Measurements from ENCODE around the gene NUP210.
"Not testable (repeated sequence)": the region's sequence is repeated elsewhere in the genome, so short reads cannot be mapped to it uniquely, and the experiment has no call there.

Gene NUP210

DNA sequence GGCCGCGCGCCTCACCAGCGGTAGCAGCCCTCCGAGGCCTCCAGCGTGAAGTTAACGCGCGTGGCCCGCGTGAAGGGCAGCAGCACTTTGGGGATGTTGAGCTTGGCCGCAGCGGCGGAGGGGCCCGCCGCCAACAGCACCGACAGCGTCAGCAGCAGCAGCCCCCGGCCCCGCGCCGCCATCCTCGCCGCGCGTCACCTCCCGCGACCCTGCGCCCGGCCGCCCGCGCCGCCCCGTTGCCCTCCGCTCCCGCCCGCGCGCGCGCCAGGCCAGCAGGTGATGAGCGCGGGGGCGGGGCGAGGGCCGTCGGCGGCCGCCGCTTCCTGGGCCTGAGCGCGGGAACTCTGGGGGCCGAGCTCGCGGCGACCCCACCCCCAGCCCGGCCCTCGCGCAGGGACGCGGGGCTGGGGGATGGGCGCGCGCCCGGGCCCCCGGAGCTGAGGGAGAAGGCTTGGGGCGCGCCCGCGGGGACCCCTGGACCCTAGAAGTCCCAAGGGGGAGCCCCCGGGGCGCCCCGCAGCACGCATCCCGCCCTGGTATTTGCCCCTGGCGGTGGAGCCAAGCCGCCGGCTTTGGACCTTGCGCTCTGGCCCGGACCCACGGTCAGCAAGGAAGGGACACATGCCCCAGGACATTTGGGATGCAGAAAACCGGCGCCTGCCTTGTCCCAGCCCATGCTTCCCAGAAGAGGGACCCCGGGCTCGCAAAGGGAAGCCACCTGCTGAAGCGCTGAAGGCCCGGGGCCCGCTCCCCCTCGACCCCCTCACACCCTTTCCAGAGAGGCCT lies at the start of gene NUP210:
Gene NUP210 (minus strand): TSS at position 278 of the 786 bp plus-strand sequence. CDS start 96 bp downstream, at position 182.
- in situ Hi-C loops (cut with MboI; ENCODE audit: low sequenced_read_pairs): no loop called here

DNA sequence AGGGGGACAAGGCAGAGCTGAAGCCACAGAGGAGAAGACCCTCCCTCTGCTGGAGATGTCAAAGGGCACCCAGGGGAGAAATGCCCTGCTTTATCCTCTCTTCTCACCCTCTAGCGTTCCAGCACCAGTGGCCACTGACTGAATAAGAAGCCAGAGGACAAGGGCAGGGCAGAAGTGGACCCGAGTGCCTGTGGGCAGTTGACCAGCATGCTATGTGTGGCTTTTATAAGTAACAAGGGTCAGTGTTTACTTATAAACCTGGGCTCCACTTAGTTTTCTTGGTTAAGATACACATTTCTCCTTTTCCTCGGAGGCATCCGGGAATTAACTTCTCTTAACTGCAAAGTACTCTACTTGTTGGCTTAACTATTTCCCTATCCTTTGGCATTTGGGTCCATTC lies 46.7 kb upstream of the NUP210 start:
- in situ Hi-C loops (cut with MboI; ENCODE audit: low sequenced_read_pairs): no loop called here

DNA sequence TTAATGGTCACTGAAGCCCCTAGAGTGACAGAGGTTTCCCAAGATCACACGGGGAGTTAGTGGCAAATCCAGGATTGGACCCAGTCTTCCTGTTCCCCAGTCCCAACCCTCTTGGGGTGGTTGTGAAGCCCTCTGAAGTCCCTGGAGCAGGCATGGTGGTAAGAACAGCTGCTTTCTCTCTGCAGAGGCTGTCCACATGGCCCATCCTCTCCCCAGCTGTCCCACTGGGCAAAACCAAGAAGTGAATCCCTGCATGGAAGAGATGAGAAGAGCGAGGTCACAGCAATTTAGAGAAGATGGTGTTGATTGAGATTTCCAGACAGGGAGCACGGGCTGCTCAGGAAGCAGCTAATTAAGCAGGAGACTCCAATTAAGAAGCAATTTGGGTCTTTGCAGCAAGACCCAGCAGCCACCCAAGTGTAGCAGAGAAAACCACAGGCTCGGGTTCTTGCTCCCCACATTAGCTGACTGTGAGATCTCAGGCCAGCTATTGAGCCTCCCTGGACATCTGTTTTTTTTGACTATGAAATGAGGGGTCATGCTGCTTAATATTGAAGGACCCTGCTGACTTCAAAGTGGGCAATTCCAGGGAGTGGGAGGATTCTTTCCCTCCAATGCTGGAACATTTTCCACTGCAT lies 45.2 kb upstream of the NUP210 start:
- in situ Hi-C loops (cut with MboI; ENCODE audit: low sequenced_read_pairs): no loop called here

DNA sequence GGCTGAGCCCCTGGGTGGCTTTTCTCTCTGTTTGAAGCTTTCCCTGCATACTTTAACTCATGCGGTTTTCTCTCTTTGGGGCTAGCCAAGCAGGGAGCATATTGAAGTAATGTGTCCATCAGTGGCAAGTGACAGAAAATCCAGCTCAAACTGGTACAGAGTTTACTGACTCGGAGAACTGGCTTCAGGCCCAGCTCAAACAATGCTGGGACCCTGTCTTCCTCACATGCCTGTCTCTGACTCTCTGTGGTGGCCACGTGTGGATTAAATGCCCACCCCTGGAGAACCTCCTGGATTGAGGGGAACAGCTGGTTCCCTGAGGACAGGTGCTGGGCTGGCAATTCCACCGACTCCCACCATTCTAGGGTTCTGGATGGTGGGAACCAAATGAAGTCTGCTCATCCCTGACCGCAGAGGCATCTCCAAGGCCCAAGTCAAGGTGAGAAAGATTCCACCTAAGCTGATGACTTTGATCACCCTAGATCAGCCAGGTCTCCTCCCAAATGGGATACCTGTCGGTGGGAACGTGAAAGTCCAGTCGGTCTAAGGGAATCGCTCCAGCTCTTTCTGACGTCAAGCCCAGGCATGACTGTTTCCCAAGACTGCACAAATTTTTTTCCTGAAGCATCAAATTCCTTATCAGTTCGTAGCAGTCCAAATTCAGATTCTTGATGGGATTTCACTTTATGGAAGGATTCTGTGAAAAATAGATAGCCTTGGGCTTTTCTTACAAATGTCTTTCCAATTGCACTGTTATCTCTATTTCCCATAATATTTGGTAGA lies 43.7 kb upstream of the NUP210 start:
- in situ Hi-C loops (cut with MboI; ENCODE audit: low sequenced_read_pairs): no loop called here

DNA sequence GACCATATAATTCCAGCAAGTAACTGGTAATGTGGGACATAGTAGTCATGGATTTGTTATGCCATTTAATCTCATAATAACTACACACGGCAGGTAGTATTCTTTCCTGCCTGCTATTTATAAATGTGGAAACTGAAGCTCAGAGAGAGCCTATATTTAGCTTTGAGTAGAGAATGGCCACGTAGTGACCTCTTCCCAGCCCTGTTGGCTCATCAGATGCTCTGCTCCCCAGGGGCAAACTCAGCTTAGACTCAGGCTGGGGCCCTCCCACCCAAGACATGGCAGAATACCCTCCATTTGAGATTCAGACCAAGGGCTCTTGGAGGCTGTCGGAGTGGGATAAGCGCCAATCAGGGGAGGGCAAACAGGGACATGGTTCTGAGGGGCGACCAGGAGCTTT lies 42.7 kb upstream of the NUP210 start:
- in situ Hi-C loops (cut with MboI; ENCODE audit: low sequenced_read_pairs): no loop called here

DNA sequence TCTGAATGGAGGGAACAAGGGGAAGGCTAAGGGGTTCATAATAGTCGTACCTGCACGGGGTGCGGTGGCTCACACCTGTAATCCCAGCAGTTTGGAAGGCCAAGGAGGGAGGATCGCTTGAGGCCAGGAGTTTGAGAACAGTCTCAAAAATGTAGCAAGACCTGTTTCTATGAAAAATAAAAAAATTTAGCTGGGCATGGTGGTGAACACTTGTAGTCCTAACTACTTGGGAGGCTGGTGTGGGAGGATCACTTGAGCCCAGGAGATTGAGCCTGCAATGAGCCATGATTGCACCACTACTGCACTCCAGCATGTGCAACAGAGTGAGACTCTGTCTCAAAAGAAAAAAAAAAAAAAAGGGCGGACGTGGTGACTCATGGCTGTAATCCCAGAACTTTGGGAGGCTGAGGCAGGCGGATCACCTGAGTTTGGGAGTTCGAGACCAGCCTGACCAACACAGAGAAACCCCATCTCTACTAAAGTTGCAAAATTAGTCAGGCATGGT lies 42.1 kb upstream of the NUP210 start:
- in situ Hi-C loops (cut with MboI; ENCODE audit: low sequenced_read_pairs): no loop called here

DNA sequence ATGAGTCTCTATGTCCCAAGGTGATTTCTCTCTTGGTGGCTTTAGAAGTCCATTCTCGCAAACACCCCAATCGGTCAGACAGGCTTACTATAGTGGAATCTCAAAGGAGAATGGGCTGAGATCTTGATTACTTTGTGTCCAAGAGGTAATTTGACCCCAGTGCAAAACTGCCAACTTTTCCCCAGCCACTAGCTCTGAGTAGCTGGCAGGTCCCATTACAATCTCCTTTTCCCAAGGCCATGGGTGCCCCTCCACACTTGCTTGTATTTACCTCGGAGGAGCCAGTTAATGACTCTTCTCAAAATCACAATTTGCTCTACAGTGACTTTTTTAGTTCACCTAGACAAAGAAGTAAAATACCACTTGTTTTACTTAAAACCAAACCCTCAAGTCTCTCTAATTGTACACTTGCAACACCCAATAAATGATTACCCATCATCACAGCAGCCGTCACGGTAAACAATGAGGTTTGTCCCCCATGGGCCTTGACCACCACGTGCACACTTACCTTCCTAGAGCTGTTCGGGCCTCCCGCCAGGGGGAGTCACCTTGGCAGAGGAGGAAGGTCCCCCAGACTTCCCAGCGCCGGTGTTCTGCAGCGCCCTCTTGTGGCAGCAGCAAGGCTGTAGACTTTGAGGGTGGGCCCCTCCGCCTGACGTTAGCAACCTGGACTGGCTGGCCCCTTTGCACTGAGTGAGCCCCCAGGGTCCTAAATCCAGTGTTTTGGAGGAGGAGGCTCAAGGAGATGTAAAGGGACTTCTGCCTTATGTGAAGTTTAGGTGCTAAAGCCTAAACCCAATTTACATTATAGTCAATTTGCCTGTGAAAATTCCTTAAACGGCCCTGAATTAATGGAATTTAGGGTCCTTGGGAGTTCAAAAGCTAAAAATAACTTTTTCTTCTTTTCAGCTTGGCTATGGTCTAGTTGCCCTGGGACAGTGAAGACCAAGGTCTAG lies 41.3 kb upstream of the NUP210 start:
- in situ Hi-C loops (cut with MboI; ENCODE audit: low sequenced_read_pairs): no loop called here

DNA sequence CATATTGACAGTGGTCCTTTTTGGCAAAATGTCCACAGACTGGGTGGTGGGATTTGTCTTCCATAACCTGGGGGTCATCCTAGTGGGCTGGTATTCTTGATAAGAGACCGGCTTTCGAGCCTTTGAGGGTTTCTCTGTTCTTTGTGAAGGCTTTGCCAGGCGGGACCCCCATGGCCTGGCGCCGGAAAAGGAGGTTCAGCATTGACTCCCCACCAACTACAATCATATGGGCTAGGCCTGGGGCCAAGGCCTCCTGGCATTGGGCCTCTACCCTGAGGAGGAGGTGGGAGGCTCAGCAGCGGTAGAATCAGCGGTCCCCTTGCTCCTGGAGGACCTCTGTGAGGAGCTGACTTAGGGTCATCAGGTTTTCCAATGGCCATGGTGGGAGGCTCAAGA lies 40.2 kb upstream of the NUP210 start:
- in situ Hi-C loops (cut with MboI; ENCODE audit: low sequenced_read_pairs): no loop called here

DNA sequence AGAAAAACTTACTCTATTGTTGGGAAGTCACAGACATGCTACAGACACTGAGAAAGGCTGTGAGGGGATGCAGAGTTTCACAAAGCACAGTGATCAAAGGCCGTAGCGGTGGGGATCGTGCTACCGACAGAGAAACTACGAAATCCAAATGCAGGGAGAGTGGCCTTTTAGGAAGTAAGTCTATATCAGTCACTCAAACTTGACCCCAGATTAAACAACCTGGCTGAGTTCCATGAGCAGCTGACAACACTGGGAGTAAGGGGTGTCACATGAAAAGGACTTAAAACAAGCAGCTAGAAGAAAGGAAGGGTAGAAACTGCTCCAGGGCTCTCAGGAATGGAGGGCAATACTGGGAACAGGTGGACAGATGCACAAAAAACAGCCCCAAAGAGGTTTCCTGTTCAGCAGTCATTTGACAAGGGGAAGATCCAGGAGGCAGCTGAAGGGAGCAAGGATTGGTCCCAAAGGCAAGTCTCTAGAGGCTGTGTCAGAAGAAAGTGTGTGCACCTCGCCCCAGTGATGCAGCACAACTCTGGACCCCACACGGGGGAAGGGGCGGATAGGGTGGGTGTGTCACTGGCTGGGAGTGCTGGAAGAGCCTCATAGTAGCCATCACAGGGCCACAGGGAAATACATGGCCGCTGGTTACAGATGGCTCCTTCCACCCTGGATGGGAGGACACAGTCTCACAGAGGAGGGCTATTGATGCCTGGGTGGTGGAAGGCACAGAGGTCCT lies 39.7 kb upstream of the NUP210 start:
- in situ Hi-C loops (cut with MboI; ENCODE audit: low sequenced_read_pairs): no loop called here

DNA sequence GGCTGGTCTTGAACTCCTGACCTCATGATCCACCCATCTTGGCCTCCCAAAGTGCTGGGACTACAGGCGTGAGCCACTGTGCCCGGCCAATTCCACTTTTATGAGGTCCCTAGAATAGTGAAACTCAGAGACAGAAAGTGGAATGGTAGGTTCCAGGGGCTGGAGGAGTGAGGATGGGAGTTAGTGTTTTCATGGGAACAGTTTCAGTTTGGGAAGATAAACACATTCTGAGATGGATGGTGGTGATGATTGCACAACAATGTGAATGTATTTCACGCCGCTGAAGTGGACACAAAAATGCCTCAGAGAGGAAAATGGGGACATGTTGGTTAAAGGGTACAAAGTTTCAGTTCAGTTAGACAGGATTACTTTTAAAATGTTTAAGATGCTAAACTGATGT lies 37.5 kb upstream of the NUP210 start:
- in situ Hi-C loops (cut with MboI; ENCODE audit: low sequenced_read_pairs): no loop called here

DNA sequence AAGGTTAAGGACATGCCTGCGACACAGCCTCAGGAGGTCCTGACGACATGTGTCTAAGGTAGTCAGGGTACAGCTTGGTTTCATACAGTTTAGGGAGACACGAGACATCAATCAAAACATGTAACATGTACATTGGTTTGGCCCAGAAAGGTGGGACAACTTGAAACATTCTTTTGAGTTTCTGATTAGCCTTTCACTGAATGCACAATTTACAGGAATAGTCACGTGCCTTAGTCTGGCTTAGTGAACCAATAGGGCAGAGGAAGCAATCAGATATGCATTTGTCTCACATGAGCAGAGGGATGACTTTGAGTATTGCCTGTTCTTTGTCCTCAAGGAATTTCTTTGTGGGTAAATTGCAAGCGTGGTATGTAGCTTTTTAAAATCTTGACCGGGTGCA lies 35.5 kb upstream of the NUP210 start:
- in situ Hi-C loops (cut with MboI; ENCODE audit: low sequenced_read_pairs): no loop called here

DNA sequence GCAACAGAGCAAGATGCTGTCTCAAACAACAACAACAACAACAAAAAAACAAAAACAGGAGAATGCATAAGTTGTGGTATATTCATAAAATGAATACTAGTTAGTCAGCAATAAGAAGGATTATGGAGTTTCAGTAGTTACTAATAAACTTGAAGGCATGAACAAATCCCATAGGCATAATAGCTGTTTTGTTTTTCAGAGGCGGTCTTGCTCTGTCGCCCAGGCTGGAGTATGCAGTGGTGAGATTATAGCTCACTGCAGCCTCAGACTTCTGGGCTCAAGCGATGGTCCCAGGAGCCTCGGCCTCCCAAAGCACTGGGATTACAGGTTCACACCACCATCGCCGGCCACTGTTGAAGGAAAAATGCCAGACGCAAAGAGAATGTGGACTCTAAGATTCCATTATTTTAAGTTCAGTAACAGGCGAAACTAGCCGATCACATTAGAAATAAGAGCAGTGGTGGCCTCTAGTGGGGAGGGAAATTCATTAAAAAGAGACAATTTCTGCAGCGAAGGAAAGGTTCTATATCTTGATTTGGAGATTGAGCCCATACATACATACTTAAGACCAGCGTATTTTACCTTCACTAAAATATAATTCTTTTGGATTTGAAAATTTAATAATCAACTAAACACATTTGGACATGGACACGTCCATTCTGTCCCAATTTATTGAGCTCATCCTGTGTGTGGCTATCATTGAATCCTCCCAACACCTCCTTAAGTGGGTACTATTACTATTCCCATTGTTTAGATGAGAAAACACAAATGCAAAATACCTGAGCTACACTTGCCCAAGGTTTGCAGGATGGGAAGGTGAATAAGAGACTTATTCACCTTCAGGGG lies 32.6 kb upstream of the NUP210 start:
- in situ Hi-C loops (cut with MboI; ENCODE audit: low sequenced_read_pairs): no loop called here

DNA sequence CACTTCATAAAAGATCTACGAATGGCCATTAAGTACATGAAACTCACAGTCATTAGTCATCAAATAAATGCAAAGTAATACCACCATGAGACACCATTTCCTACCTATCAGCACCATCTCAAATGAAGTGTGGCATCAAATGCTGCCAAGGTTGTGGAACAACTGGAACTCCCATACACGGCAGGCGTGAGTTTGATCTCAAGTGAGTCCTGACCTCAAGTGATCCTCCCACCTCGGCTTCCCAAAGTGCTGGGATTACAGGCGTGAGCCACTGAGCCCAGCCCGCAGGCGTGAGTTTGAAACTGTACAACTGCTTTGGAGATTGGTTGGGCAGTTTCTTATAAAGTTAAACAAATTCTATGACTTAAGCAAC lies 31.2 kb upstream of the NUP210 start:
- in situ Hi-C loops (cut with MboI; ENCODE audit: low sequenced_read_pairs): no loop called here

DNA sequence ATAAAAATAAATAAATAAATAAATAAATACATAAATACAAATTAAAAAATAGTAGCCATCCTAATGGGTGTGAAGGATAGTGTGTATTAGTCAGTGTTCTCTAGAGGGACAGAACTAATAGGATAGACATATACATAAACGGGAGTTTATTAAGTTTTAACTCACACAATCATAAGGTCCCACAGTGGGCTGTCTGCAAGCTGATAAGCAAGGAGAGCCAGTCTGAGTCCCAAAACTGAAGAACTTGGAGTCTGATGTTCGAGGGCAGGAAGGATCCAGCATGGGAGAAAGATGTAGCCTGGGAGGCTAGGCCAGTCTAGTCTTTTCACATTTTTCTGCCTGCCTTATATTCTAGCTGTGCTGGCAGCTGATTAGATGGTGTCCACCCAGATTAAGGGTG lies 22.8 kb upstream of the NUP210 start:
- in situ Hi-C loops (cut with MboI; ENCODE audit: low sequenced_read_pairs): not testable (repeated sequence)

DNA sequence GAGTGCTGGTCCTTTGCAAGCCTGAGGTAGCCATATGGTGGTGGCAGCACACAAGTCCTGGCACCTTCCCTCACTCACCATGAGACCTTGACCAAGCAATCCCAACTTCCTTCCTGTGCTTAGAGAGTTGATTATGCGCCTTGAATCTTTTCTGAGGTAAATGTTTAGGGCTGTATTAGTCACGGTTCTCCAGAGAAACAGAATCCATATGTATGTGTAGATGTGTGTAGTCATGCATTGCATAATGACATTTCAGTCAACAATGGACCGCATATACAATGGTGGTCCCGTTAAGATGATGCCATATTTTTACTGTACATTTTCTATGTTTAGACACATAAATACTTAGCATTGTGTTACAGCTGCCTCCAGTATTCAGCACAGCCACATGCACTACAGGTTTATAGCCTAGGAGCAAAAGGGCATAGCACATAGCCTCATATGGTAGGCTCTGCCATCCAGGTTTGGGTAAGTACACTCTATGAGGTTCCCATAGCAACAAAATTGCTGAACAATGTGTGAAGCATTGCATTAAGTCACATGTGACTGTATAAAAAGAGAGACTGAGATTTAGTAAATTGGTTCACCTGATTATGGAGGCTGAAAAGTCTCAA lies 20.2 kb upstream of the NUP210 start:
- in situ Hi-C loops (cut with MboI; ENCODE audit: low sequenced_read_pairs): no loop called here

DNA sequence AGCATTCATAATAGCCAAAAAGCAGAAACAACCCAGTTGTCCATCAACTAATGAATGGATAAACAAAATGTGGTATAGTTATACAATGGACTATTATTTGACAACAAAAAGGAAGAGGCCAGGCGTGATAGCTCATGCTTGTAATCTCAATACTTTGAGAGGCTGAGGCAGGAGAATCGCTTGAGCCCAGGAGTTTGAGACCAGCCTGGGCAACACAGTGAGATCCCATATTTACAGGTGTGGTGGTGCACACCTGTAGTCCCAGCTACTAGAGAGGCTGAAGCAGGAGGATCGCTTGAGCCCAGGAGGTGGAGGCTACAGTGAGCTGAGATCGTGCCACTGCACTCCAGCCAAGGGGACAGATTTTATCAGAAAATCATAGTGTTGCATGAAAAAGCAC lies 16.1 kb upstream of the NUP210 start:
- in situ Hi-C loops (cut with MboI; ENCODE audit: low sequenced_read_pairs): not testable (repeated sequence)

DNA sequence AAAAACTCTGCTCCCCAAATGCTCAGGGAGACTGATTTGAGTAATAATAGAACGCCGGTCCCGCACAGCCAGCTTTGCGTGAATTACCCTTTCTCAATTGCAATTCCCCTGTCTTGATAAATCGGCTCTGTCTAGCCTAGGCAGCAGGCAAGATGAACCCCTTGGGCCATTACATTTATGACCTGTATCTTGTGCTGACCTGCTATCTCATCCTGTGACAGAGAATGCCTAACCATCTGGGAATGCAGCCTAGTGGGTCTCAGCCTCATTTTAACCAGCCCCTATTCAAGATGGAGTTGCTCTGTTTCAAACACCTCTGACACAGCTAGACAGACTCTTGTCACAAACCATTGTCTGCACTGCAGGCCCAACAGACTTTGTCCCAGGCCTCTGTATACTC lies 13.8 kb upstream of the NUP210 start:
- in situ Hi-C loops (cut with MboI; ENCODE audit: low sequenced_read_pairs): no loop called here

DNA sequence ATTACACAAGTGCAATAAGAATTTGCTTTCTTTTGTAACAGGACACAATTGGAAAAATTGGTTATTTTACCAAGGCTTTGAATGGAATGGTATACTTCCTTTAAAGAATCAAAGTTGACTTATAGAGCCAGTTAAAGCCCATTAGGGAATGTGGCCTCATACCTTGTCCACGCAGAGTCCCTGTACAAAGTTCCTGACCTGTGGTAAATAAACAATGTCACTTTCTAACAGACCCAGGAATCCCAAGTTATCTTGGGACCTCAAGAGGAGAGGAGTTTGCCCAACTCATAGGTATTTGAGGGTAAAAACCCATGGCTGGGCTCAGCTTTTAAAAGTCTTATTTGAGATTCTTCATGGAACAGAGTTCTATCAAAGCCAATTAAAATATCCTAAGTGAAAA lies 12.0 kb upstream of the NUP210 start:
- in situ Hi-C loops (cut with MboI; ENCODE audit: low sequenced_read_pairs): no loop called here

Data from hTERT RPE-1 (cell line).